HCT116 (cell line): ENCODE results near the gene UQCC2. TPM values are rescaled to one million over a fixed set of nuclear protein-coding genes. Genes with fewer than 3 reads are reported as not detected.

ENCODE experiments used
- ATAC-seq: fragments of 200-7000 bp; cut with Tn5 transposase; 2 replicates; pipeline ENCODE4 v1.9.1; 2020; ENCODE audit warnings: mild to moderate bottlenecking, moderate library complexity
- BruUV-seq: library from RNA; stranded (reverse); fragments of 400-500 nt; replicated peaks from 2 replicates; lab custom pipeline; 2021; lab: Mats Ljungman, UMichigan
- CTCF ChIA-PET: fragments of 300-600 bp; sonication (Branson Sonifier 250); formaldehyde crosslinking; loops from one replicate; lab custom pipeline; 2021; ENCODE audit warnings: antibody characterized with exemption; lab: Charles Lee
- POLR2A ChIA-PET: fragments of 300-600, 350-600 bp; sonication (Branson Sonifier 250); formaldehyde crosslinking; loops from one replicate; lab custom pipeline; 2021; ENCODE audit warnings: antibody characterized with exemption; lab: Charles Lee
- RAD21 ChIA-PET, 2 experiments: fragments of 300-600 bp; sonication (Branson Sonifier 250); formaldehyde crosslinking; loops; one replicate each; lab custom pipeline; 2023; ENCODE audit warnings: low total read pairs in 2 of 2; ENCODE audit not compliant: uncharacterized antibody in 2 of 2, unreplicated experiment in 2 of 2, low non-redundant PET in 1 of 2; lab: Charles Lee
- DNase-seq: peaks from one replicate; pipeline ENCODE4 v3.0.0-alpha.2; 2010; ENCODE audit warnings: low read depth, low spot score
- H2AFZ ChIP-seq: fragments of 200-600 bp; shearing (Covaris generic), sonication (generic); 2 replicates; pipeline ENCODE4 v1.6.1; 2017; ENCODE audit warnings: low read depth, mixed run types, mixed read lengths, antibody characterized with exemption, low read length; ENCODE audit not compliant: poor library complexity, severe bottlenecking
- H3K27ac ChIP-seq: 2 replicates; pipeline ENCODE4 v1.5.1; 2012; ENCODE audit warnings: low read depth, low read length
- H3K27me3 ChIP-seq: fragments of 200-600 bp; sonication (generic); 2 replicates; pipeline ENCODE4 v1.6.1; 2016; ENCODE audit warnings: mixed run types, low read length, mixed read lengths; ENCODE audit not compliant: insufficient read depth
- H3K36me3 ChIP-seq, 2 experiments: fragments of 200-500 bp in 1 of 2; fragments of 200-600 bp in 1 of 2; sonication (Bioruptor generic) in 1 of 2; sonication (generic) in 1 of 2; 2 replicates each; pipeline versions ENCODE4 v1.5.1 to v1.6.1; 2014 to 2016; ENCODE audit warnings: low read length in 2 of 2, inconsistent platforms in 1 of 2, mixed read lengths in 1 of 2, mixed run types in 1 of 2; ENCODE audit not compliant: insufficient read depth in 2 of 2, control insufficient read depth in 1 of 2
- H3K4me1 ChIP-seq, 2 experiments: fragments of 200-600 bp in 1 of 2; sonication (generic) in 1 of 2; 2 replicates each; pipeline versions ENCODE4 v1.5.1 to v1.6.1; 2012 to 2017; ENCODE audit warnings: low read length in 2 of 2, inconsistent platforms in 1 of 2, mild to moderate bottlenecking in 1 of 2, mixed read lengths in 1 of 2, mixed run types in 1 of 2, moderate library complexity in 1 of 2; ENCODE audit not compliant: insufficient read depth in 2 of 2, control insufficient read depth in 1 of 2
- H3K4me2 ChIP-seq: fragments of 200-600 bp; sonication (generic); 2 replicates; pipeline ENCODE4 v1.6.1; 2017; ENCODE audit warnings: mixed run types, low read length, mixed read lengths
- H3K4me3 ChIP-seq, 2 experiments: fragments of 200-600 bp in 1 of 2; sonication (generic) in 1 of 2; replicated peaks in 1 of 2; 2 replicates each; pipeline ENCODE4 v1.5.1; 2011 to 2016; ENCODE audit warnings: low read length in 2 of 2, control low read depth in 1 of 2, low read depth in 1 of 2, mild to moderate bottlenecking in 1 of 2, mixed read lengths in 1 of 2, mixed run types in 1 of 2
- H3K79me2 ChIP-seq: fragments of 200-600 bp; sonication (generic); 2 replicates; pipeline ENCODE4 v1.6.1; 2017; ENCODE audit warnings: mild to moderate bottlenecking, mixed run types, low read length, moderate library complexity, mixed read lengths; ENCODE audit not compliant: insufficient read depth
- H3K9ac ChIP-seq: fragments of 200-600 bp; sonication (generic); 2 replicates; pipeline ENCODE4 v1.6.1; 2016; ENCODE audit warnings: low read length, mixed read lengths
- H3K9me2 ChIP-seq: fragments of 200-600 bp; sonication (generic), shearing (Covaris generic); 2 replicates; pipeline ENCODE4 v1.6.1; 2017; ENCODE audit warnings: mixed run types, mild to moderate bottlenecking, moderate library complexity; ENCODE audit not compliant: insufficient read depth
- H3K9me3 ChIP-seq, 2 experiments: fragments of 200-500 bp in 1 of 2; fragments of 200-600 bp in 1 of 2; sonication (Bioruptor generic) in 1 of 2; sonication (generic) in 1 of 2; 2 replicates each; pipeline ENCODE4 v1.6.1; 2014 to 2017; ENCODE audit warnings: low read length in 2 of 2, mixed read lengths in 2 of 2, inconsistent platforms in 1 of 2, low read depth in 1 of 2, mild to moderate bottlenecking in 1 of 2, mixed run types in 1 of 2, moderate library complexity in 1 of 2; ENCODE audit not compliant: control insufficient read depth in 1 of 2, insufficient read depth in 1 of 2
- H4K20me1 ChIP-seq: fragments of 200-600 bp; sonication (generic), shearing (Covaris generic); 2 replicates; pipeline ENCODE4 v1.6.1; 2017; ENCODE audit warnings: mixed run types, mild to moderate bottlenecking, moderate library complexity; ENCODE audit not compliant: insufficient read depth
- ATF3 ChIP-seq: IDR thresholded peaks from 2 replicates; pipeline ENCODE4 v1.6.1; 2012
- CTCF ChIP-seq, 3 experiments: fragments of 200-600 bp in 1 of 3; sonication (generic) in 1 of 3; IDR thresholded peaks in 2 of 3; conservative IDR thresholded peaks in 1 of 3; 2 replicates each; pipeline ENCODE4 v1.5.1; 2012 to 2017; ENCODE audit warnings: low read depth in 2 of 3, low read length in 2 of 3, antibody characterized with exemption in 1 of 3, borderline replicate concordance in 1 of 3, control low read depth in 1 of 3, mild to moderate bottlenecking in 1 of 3, mixed read lengths in 1 of 3, mixed run types in 1 of 3, moderate library complexity in 1 of 3; ENCODE audit not compliant: insufficient read depth in 1 of 3
- FOSL1 ChIP-seq: IDR thresholded peaks from 2 replicates; pipeline ENCODE4 v1.6.1; 2012; ENCODE audit warnings: low read depth
- REST ChIP-seq: IDR thresholded peaks from 2 replicates; pipeline ENCODE4 v1.6.1; 2012; ENCODE audit warnings: low read depth
- SIN3A ChIP-seq: IDR thresholded peaks from 2 replicates; pipeline ENCODE4 v1.6.1; 2012; ENCODE audit warnings: low read depth
- SP1 ChIP-seq: IDR thresholded peaks from 2 replicates; pipeline ENCODE4 v1.6.1; 2012; ENCODE audit warnings: low read depth
- SRF ChIP-seq: IDR thresholded peaks from 2 replicates; pipeline ENCODE4 v1.6.1; 2012; ENCODE audit warnings: low read depth
- YY1 ChIP-seq: IDR thresholded peaks from 2 replicates; pipeline ENCODE4 v1.6.1; 2011; ENCODE audit warnings: low read length, low read depth, moderate library complexity, mild to moderate bottlenecking; ENCODE audit not compliant: insufficient replicate concordance; ENCODE audit errors: extremely low read depth
- ZNF274 ChIP-seq: fragments of 200-500 bp; sonication (Bioruptor generic); IDR thresholded peaks from 2 replicates; pipeline ENCODE4 v1.6.1; 2014; ENCODE audit warnings: mild to moderate bottlenecking, low read depth, low read length, inconsistent platforms
- intact Hi-C: fragments of 100-400 bp; cut with micrococcal nuclease; formaldehyde crosslinking; loops from 2 replicates; pipeline ENCODE4 v1.10.0; 2022
- total RNA-seq: library from RNA; stranded (reverse); gene quantifications from one replicate; pipeline ENCODE4 v1.2.1, GENCODE V29; 2021; ENCODE audit not compliant: unreplicated experiment

UQCC2 gene
- total RNA-seq, 1 experiment from 2014 or later, result 95.1 TPM

DNA sequence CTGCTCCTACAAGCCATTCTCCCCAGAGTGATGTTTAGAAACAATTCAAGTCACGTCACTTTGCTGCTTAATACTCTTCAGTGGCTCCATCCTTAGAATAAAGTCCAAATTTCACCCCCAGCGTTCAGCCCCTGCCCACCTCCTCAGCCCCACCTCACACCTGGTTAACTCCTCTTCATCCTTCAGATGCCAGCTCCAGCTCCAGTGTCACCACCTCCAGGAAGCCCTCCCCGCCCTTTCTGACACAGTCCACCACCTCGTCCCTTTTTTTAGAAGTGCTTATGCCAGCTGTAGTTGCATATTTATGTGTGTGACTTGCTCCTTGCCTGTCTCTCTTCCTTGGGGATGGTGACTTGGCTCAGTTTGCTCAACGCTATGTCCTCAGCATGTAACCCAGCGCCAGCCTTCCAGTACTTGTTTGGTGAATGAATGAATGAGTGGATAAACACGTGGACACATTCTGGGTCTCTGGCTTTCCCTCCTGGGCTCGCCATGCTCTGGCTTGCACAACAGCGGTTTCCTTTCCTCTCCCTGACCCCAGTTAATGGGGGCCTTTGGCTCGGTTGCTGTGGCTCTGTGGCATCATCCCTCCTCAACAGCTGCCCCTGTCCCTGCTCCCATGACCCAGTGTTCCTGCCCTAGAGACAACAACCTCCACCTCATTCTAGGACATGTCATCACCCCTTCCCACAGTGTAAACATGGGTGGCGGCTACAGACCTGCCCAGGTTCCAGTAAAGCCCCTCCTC, 38.9 kb upstream of the UQCC2 start:
- no peaks in the 10 kb centered on the region for H3K9me3 ChIP-seq
- no peak for TF ChIP-seq SRF
- TF ChIP-seq CTCF (IDR thresholded peaks at IDR 0.05 in 2 of 3, conservative IDR thresholded peaks at IDR 0.05 in 1 of 3; ENCODE audit: borderline replicate concordance in 1 of 3, insufficient read depth in 1 of 3, low read depth in 2 of 3, low read length in 2 of 3), result no peak
- no peak for TF ChIP-seq SIN3A
- no peak for TF ChIP-seq FOSL1
- TF ChIP-seq REST, result no peak
- no peak for TF ChIP-seq ZNF274
- no peak for TF ChIP-seq YY1
- TF ChIP-seq ATF3, result no peak
- TF ChIP-seq SP1, result no peak
- TF ChIP-seq, all 23 proteins: peak for 0
- ChIA-PET RAD21 (interaction anchor here in 1 of 2 experiments (0.7 kb wide), 1 partner anchor 50 kb away, joined by 3 read pairs; no protein-coding TSS in a partner anchor), CTCF (interaction anchor here (1.0 to 1.2 kb wide), 2 partner anchors 21 to 160 kb away, joined by 3 read pairs; no protein-coding TSS in a partner anchor), POLR2A (interaction anchor here (1.6 kb wide), 1 partner anchor 9 kb away, joined by 4 read pairs; no protein-coding TSS in a partner anchor)
- intact Hi-C loops, result no loop called here
- Histone ChIP-seq H3K4me2 (no peak overlapping the region), H3K9me2 (no peaks in the 10 kb centered on the region), H3K9ac (no peak overlapping the region), H3K36me3 (no peaks in the 10 kb centered on the region), H3K79me2 (no peaks in the 10 kb centered on the region), H4K20me1 (no peaks in the 10 kb centered on the region), H3K4me3 (no peak overlapping the region), H3K27me3 (no peaks in the 10 kb centered on the region), H2AFZ (no peak overlapping the region), H3K27ac (no peak overlapping the region), H3K4me1 (peaks cover 7 to 9% of the 10 kb centered on the region in 2 experiments; a peak in 3 of 4 replicates)
- DNase-seq, result no peak
- no TSS peak for BruUV-seq
- no peak for ATAC-seq
